Measurements from ENCODE around the gene TMEM178A.

GRCh38 chr2:39678170-39678569 is 12.5 kb downstream of the TMEM178A start:
- TF ChIP-seq CTCF (IDR thresholded peaks at IDR 0.05) (no peak), POLR2A (IDR thresholded peaks at IDR 0.05; ENCODE audit: low read depth) (no peak), POLR2AphosphoS5 (IDR thresholded peaks at IDR 0.05) (no peak), EP300 (IDR thresholded peaks at IDR 0.05) (no peak)

All from esophagus muscularis mucosa (tissue), 4 donors.